ENCODE measurements around the gene ARHGAP24. TPM values are rescaled to one million over a fixed set of nuclear protein-coding genes. Genes with fewer than 3 reads are reported as not detected.

ARHGAP24 gene
- total RNA-seq, 1 donor from 2014 or later: 11.1 TPM

DNA sequence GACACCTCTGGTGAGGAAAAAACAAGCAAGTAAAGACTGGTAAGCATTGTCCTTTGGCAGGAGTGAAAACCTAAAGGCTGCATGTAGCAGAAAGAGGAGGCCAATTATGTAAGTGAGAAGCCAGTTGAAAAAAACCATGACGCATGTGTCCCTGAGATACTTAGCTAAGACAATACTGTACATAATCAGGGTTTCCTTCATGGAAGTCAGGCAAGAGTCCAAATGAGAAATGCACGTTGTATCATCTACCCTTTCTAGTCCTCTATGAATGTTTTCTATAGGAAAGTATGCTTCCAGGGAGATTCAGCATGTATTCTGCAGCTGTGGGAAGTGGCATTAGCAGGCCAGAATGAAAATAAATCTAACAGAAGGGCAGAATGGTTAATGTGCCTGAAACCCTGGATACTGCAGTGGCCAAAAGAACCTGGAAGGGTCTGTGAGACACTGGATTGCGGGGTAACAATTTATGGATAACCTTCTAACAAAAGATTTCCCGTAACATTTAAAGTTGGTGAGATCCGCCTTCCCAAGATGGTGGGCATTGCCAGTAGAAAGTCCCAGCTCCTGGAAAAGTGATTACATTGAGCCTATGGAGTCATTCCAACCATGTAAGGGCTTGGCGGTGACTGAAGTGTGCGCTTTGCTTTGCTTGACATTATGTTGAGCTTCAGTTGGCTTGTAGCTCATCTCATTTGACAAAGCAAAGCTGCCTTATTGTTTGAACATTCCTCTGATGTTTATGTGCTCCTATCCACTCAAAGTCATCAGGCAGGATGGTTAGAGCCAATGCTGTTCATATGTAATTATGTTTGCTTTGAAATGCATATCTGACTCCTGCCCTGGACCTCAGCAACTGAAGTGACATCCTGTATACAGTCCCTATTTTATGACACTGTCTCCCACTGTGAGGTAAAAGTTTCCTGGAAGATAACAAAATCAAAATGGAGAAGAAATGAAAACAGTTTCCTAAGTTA, 200.4 kb downstream of the ARHGAP24 start:
- no peaks in the 10 kb centered on the region for H3K36me3 ChIP-seq (ENCODE audit: control insufficient read depth, insufficient read depth, low read length)
- H3K27me3 ChIP-seq (ENCODE audit: control insufficient read depth, insufficient read depth, low read length): no peaks in the 10 kb centered on the region
- no peak for TF ChIP-seq CTCF (IDR thresholded peaks at IDR 0.05; ENCODE audit: insufficient read depth, low read length, severe bottlenecking)
- DNase-seq (ENCODE audit: low read depth) (no peak), FAIRE-seq (peak; percentile 90)
- H3K4me3 ChIP-seq (ENCODE audit: low read depth, low read length): no peak overlapping the region

- FAIRE-seq (no peak), DNase-seq (ENCODE audit: low read depth) (no peak)
- Histone ChIP-seq H3K27me3 (ENCODE audit: control insufficient read depth, insufficient read depth, low read length) (no peaks in the 10 kb centered on the region), H3K4me3 (ENCODE audit: low read depth, low read length) (no peak overlapping the region), H3K36me3 (ENCODE audit: control insufficient read depth, insufficient read depth, low read length) (no peaks in the 10 kb centered on the region)
- TF ChIP-seq CTCF (IDR thresholded peaks at IDR 0.05; ENCODE audit: insufficient read depth, low read length, severe bottlenecking): no peak
Observed at GRCh38 chr4:85676050-85676425, 201.1 kb downstream of the ARHGAP24 start.

DNA sequence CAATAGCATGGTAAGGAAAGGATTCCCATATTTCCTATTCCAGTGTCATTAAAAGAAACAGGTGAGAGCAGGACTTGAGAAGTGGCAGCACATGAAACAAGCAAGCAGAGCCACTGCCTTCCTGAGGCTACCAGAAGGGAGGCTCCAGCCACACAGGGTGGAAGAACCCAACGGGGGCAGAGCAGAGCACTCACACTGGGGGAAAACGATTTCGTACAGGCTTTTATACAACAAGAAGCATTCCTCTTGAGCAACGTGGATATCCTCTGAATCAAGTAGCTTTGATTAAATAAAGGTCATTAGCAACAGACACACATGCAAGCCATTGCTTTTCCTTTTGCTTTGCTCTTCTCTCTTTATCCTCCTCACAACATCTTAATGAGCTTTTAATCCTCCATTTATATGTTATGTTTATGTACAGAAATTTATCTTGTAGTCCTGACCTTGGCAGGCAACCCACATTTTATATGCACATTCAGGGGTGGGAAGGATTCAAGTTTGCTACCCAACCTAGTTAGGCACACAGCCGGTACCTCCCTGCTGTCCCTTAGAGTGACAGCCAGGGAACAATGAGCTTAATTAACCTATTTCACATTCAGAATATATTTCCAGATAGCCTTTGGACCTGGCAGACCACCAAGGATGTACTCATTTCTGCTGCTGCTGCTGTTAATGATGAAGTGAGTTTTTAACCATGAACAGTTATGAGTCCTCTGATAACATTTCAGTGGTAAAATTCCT, 202.1 kb downstream of the ARHGAP24 start:
- FAIRE-seq (no peak), DNase-seq (ENCODE audit: low read depth) (no peak)
- Histone ChIP-seq H3K36me3 (ENCODE audit: control insufficient read depth, insufficient read depth, low read length) (no peaks in the 10 kb centered on the region), H3K27me3 (ENCODE audit: control insufficient read depth, insufficient read depth, low read length) (no peaks in the 10 kb centered on the region), H3K4me3 (ENCODE audit: low read depth, low read length) (no peak overlapping the region)
- no peak for TF ChIP-seq CTCF (IDR thresholded peaks at IDR 0.05; ENCODE audit: insufficient read depth, low read length, severe bottlenecking)

DNA sequence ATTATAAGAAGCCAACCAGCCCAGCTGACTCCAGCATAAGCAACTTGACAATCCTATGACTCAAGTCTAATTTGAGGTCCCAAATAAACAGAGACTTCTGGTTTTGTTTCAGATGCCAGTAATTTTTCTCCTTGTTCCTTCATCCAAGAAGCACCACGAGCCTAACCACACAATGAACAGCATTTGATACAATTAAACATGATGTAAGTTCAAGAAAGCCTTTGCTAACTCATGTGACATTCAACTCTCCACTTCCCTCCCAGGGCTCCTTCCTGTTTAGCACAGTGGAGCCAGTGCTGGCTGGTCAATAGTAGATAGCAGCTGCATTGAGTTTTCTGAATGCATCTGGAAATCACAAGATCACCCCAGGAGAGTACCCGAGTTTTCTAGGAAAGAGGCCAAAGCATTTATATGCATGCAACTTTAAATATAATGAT, 206.3 kb downstream of the ARHGAP24 start:
- H3K36me3 ChIP-seq (ENCODE audit: control insufficient read depth, insufficient read depth, low read length): no peaks in the 10 kb centered on the region
- DNase-seq (ENCODE audit: low read depth) (peak; percentile 10), FAIRE-seq (no peak)
- no peak for TF ChIP-seq CTCF (IDR thresholded peaks at IDR 0.05; ENCODE audit: insufficient read depth, low read length, severe bottlenecking)
- no peak overlapping the region for H3K4me3 ChIP-seq (ENCODE audit: low read depth, low read length)
- H3K27me3 ChIP-seq (ENCODE audit: control insufficient read depth, insufficient read depth, low read length): no peaks in the 10 kb centered on the region

- no peak overlapping the region for H3K4me3 ChIP-seq (ENCODE audit: low read depth, low read length)
- DNase-seq (ENCODE audit: low read depth): no peak
- TF ChIP-seq CTCF (IDR thresholded peaks at IDR 0.05; ENCODE audit: insufficient read depth, low read length, severe bottlenecking): no peak
- no peaks in the 10 kb centered on the region for H3K27me3 ChIP-seq (ENCODE audit: control insufficient read depth, insufficient read depth, low read length)
- H3K36me3 ChIP-seq (ENCODE audit: control insufficient read depth, insufficient read depth, low read length): no peaks in the 10 kb centered on the region
- FAIRE-seq: no peak
Observed at GRCh38 chr4:85681921-85682320, 207.0 kb downstream of the ARHGAP24 start.

All from bronchial epithelial cell (primary cell).